OCI-LY1 (cell line): ENCODE measurements around the gene WDR44.

Experiments
- CTCF ChIP-seq: fragments of 200-600 bp; sonication (generic), shearing (Covaris generic); IDR thresholded peaks from 2 replicates; pipeline ENCODE4 v1.5.1; 2017; ENCODE audit warnings: mild to moderate bottlenecking, antibody characterized with exemption, low read length, moderate library complexity, mixed read lengths
- EZH2 ChIP-seq: fragments of 200-600 bp; sonication (generic), shearing (Covaris generic); IDR thresholded peaks from 2 replicates; pipeline ENCODE4 v1.8.0; 2017; ENCODE audit warnings: borderline replicate concordance, mixed run types, mild to moderate bottlenecking, antibody characterized with exemption, low read length, moderate library complexity, mixed read lengths

GRCh38 chrX:118499295-118499694 is 153.4 kb downstream of the WDR44 start:
- TF ChIP-seq CTCF (no peak), EZH2 (no peak)
